ENCODE measurements around the gene LILRA6. TPM values are rescaled to one million over a fixed set of nuclear protein-coding genes. Genes with fewer than 3 reads are reported as not detected.
"Not testable (repeated sequence)": the region's sequence is repeated elsewhere in the genome, so short reads cannot be mapped to it uniquely, and the experiment has no call there.

The LILRA6 gene
- total RNA-seq, 1 donor from 2014 or later = 1.5 TPM

GRCh38 chr19:54239491-54240371, 2.9 kb downstream of the LILRA6 start:
- H3K9me3 ChIP-seq; H3K27me3 ChIP-seq; H3K36me3 ChIP-seq; H3K4me1 ChIP-seq; intact Hi-C loops (cut with DNase I); H3K27ac ChIP-seq; H3K4me3 ChIP-seq: not testable (repeated sequence)
- peak in 1 of 2 donors; percentile 64 for DNase-seq (ENCODE audit: extremely low spot score in 2 of 2)

- no peaks in the 10 kb centered on the region for H3K4me1 ChIP-seq
- TF ChIP-seq POLR2AphosphoS5 (IDR thresholded peaks at IDR 0.05; ENCODE audit: insufficient read depth in 1 of 2, low read depth in 1 of 2) (no peak), POLR2A (IDR thresholded peaks at IDR 0.05) (no peak)
- H3K27ac ChIP-seq = no peak overlapping the region
- DNase-seq (ENCODE audit: extremely low spot score in 2 of 2) = no peak
- no peaks in the 10 kb centered on the region for H3K9me3 ChIP-seq
- intact Hi-C loops (cut with DNase I) = no loop called here
- H3K36me3 ChIP-seq = no peaks in the 10 kb centered on the region
- no peaks in the 10 kb centered on the region for H3K27me3 ChIP-seq
- no peak overlapping the region for H3K4me3 ChIP-seq
These were observed 8.6 kb downstream of the LILRA6 start for GRCh38 chr19:54233941-54234340.

- H3K4me1 ChIP-seq = no peaks in the 10 kb centered on the region
- DNase-seq (ENCODE audit: extremely low spot score in 2 of 2) = no peak
- H3K27ac ChIP-seq = no peak overlapping the region
- intact Hi-C loops (cut with DNase I) = loop anchor here (2.0 kb wide), 1 partner anchor 63 kb away; no protein-coding TSS in a partner anchor
- peak; percentile 75 to 87 (median 86) for TF ChIP-seq CTCF (IDR thresholded peaks at IDR 0.05)
- no peak for TF ChIP-seq POLR2A (IDR thresholded peaks at IDR 0.05)
- peak; percentile 20 to 27 for TF ChIP-seq POLR2AphosphoS5 (IDR thresholded peaks at IDR 0.05; ENCODE audit: insufficient read depth in 1 of 2, low read depth in 1 of 2)
- no peak overlapping the region for H3K4me3 ChIP-seq
- no peaks in the 10 kb centered on the region for H3K9me3 ChIP-seq
- no peaks in the 10 kb centered on the region for H3K27me3 ChIP-seq
- no peaks in the 10 kb centered on the region for H3K36me3 ChIP-seq
These were observed 11.3 kb downstream of the LILRA6 start for GRCh38 chr19:54231077-54231931.

GRCh38 chr19:54230031-54230430, 12.6 kb downstream of the LILRA6 start:
- Histone ChIP-seq H3K36me3 (no peaks in the 10 kb centered on the region), H3K27me3 (no peaks in the 10 kb centered on the region), H3K4me3 (no peak overlapping the region), H3K4me1 (no peaks in the 10 kb centered on the region), H3K27ac (no peak overlapping the region), H3K9me3 (no peaks in the 10 kb centered on the region)
- no peak for DNase-seq (ENCODE audit: extremely low spot score in 2 of 2)
- TF ChIP-seq POLR2AphosphoS5 (IDR thresholded peaks at IDR 0.05; ENCODE audit: insufficient read depth in 1 of 2, low read depth in 1 of 2) (no peak), POLR2A (IDR thresholded peaks at IDR 0.05) (no peak), CTCF (IDR thresholded peaks at IDR 0.05) (no peak)
- intact Hi-C loops (cut with DNase I) = loop anchor here (2.0 kb wide), 1 partner anchor 61 kb away; no protein-coding TSS in a partner anchor

- no peak overlapping the region for H3K27ac ChIP-seq
- no peak overlapping the region for H3K4me3 ChIP-seq
- no peaks in the 10 kb centered on the region for H3K9me3 ChIP-seq
- no peak for DNase-seq (ENCODE audit: extremely low spot score in 2 of 2)
- no peaks in the 10 kb centered on the region for H3K36me3 ChIP-seq
- no peaks in the 10 kb centered on the region for H3K4me1 ChIP-seq
- TF ChIP-seq POLR2A (IDR thresholded peaks at IDR 0.05) (no peak), CTCF (IDR thresholded peaks at IDR 0.05) (no peak), POLR2AphosphoS5 (IDR thresholded peaks at IDR 0.05; ENCODE audit: insufficient read depth in 1 of 2, low read depth in 1 of 2) (no peak)
- intact Hi-C loops (cut with DNase I) = no loop called here
- no peaks in the 10 kb centered on the region for H3K27me3 ChIP-seq
These were observed 13.4 kb downstream of the LILRA6 start for GRCh38 chr19:54229146-54229545.

- H3K9me3 ChIP-seq; H3K4me3 ChIP-seq; H3K4me1 ChIP-seq; H3K27me3 ChIP-seq; H3K36me3 ChIP-seq; intact Hi-C loops (cut with DNase I); DNase-seq (ENCODE audit: extremely low spot score in 2 of 2); H3K27ac ChIP-seq: not testable (repeated sequence)
These were observed 18.0 kb downstream of the LILRA6 start for GRCh38 chr19:54224619-54225018.

- intact Hi-C loops (cut with DNase I); H3K9me3 ChIP-seq; H3K36me3 ChIP-seq; H3K27ac ChIP-seq; H3K27me3 ChIP-seq; H3K4me1 ChIP-seq; H3K4me3 ChIP-seq; DNase-seq (ENCODE audit: extremely low spot score in 2 of 2): not testable (repeated sequence)
These were observed 18.7 kb downstream of the LILRA6 start for GRCh38 chr19:54223937-54224281.

GRCh38 chr19:54223277-54223936, 19.2 kb downstream of the LILRA6 start:
- H3K4me3 ChIP-seq; H3K9me3 ChIP-seq; DNase-seq (ENCODE audit: extremely low spot score in 2 of 2); H3K36me3 ChIP-seq; H3K27me3 ChIP-seq; H3K27ac ChIP-seq; intact Hi-C loops (cut with DNase I); H3K4me1 ChIP-seq: not testable (repeated sequence)

Data from vagina (tissue), 2 donors.